RWPE2 (cell line): Measurements from ENCODE around the gene CRTC2.

ENCODE experiments used
- ATAC-seq: fragments of 200-7000 bp; cut with Tn5 transposase; 3 replicates; pipeline ENCODE4 v1.9.1; 2021; ENCODE audit warnings: low read depth
- DNase-seq: peaks from one replicate; pipeline ENCODE4 v3.0.0-alpha.2; 2020; ENCODE audit warnings: low spot score
- H3K27ac ChIP-seq: fragments of 450-650 bp; 2 replicates; pipeline ENCODE4 v1.5.1; 2017; ENCODE audit warnings: mild to moderate bottlenecking; ENCODE audit not compliant: poor library complexity, severe bottlenecking
- H3K27me3 ChIP-seq: fragments of 250-450 bp; sonication (Bioruptor Pico); 2 replicates; pipeline ENCODE4 v1.5.1; 2021; ENCODE audit warnings: mild to moderate bottlenecking, moderate library complexity; ENCODE audit not compliant: insufficient read depth, poor library complexity, severe bottlenecking
- H3K36me3 ChIP-seq: fragments of 250-450 bp; sonication (Bioruptor Pico); 2 replicates; pipeline ENCODE4 v1.5.1; 2020; ENCODE audit warnings: low read depth, mild to moderate bottlenecking, moderate library complexity
- H3K4me1 ChIP-seq: fragments of 250-450 bp; sonication (Bioruptor Pico); 2 replicates; pipeline ENCODE4 v1.5.1; 2021; ENCODE audit warnings: mild to moderate bottlenecking, moderate library complexity; ENCODE audit not compliant: insufficient read depth, poor library complexity, severe bottlenecking
- H3K4me3 ChIP-seq: fragments of 250-450 bp; sonication (Bioruptor Pico); 2 replicates; pipeline ENCODE4 v1.5.1; 2021; ENCODE audit warnings: mild to moderate bottlenecking, moderate library complexity; ENCODE audit not compliant: severe bottlenecking
- H3K9me3 ChIP-seq: fragments of 250-450 bp; sonication (Bioruptor Pico); 2 replicates; pipeline ENCODE4 v1.5.1; 2021; ENCODE audit warnings: mild to moderate bottlenecking, moderate library complexity; ENCODE audit not compliant: severe bottlenecking
- CTCF ChIP-seq: fragments of 450-650 bp; IDR thresholded peaks from one replicate; pipeline ENCODE4 v1.5.1; 2017; ENCODE audit warnings: mild to moderate bottlenecking, moderate library complexity; ENCODE audit not compliant: poor library complexity, severe bottlenecking

The CRTC2 gene

DNA sequence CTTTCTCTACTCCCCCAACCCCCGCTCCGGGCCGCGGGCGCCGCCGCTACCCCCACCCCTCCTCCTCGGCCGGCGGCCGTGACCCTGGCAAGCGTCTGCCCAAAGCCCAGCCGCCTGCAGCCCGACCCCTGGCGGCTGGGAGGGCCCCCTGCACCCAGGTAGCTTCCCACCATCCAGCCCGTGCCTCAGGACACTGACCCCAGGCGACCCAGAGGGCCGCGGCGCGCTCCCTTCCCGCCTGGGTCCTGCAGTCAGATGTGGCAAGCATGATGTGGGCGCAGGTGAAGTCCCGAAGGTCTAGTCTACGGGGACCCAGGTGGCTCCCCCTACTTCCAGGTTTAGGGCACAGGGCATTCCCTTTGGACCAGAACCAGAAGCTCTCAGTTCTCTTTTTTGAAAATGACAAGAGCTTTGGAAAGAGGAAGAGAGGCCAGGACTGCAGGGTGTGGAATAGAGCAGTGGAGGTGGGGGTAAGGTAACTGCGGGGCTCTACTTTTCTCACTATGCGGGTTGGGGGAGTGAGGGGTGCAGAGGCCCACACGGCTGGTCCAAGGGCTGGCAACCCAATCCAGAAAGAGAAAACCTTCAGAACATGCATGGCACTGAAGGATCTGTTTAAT lies 11.7 kb downstream of the CRTC2 start, which contains the start of gene DENND4B:
Gene DENND4B, minus strand, starts transcription at position 97 of the 620 bp plus-strand sequence. CDS start 2,344 bp downstream, outside the sequence.
- peak; percentile 98 for TF ChIP-seq CTCF
- peaks cover 48% of the 10 kb centered on the region for H3K36me3 ChIP-seq
- ATAC-seq (peak; percentile 91), DNase-seq (no peak)
- no peaks in the 10 kb centered on the region for H3K27me3 ChIP-seq
- H3K4me3 ChIP-seq = peak within 1 kb of the TSS; percentile 77
- H3K27ac ChIP-seq = peak within 1 kb of the TSS; percentile 76
- H3K4me1 ChIP-seq = no peaks in the 10 kb centered on the region
- no peaks in the 10 kb centered on the region for H3K9me3 ChIP-seq

DNA sequence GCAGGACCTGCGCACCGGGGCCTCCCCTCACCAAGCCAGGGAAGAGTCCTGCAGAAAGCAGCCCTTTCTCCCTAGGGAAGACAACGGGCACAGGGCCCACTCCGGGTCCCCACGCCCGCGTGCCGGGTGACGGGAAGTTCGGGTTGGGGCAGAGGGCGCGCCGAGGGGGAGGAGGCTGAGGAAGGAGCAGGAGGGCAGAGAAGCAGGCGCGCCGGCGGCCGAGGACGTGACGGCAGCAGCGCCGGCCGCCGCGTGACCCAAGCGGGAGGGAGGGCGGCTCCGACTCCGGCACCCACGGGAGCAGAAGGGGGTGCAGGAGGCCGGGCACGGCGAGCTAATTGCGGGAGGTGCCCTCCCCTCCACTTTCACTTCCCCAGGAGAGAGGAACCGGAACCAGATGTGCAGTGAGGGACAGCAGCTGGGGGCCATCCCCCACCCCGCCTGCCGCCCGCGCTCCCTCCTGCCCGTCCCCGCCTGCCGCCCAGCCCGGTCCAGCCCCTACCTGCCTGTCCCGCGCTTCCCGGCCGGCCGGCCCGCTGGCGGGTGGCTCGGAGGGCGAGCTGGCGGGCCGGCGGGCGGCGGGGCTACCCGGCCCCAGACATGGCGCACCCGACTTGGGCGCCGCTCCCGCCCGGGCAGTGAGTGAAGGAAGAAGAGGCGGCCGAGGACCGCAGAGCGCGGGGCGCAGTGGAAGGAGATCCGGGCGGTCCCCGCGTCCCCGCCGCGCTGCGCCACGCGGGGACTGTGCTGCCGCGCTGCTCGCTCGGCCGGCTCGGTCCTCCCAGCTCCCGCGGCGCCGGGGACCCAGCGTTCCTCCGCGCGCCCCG lies 12.4 kb downstream of the CRTC2 start:
- Histone ChIP-seq H3K4me3 (peak overlapping the region; percentile 77), H3K27ac (peak overlapping the region; percentile 76), H3K36me3 (peaks cover 51% of the 10 kb centered on the region), H3K9me3 (no peaks in the 10 kb centered on the region), H3K27me3 (no peaks in the 10 kb centered on the region), H3K4me1 (no peaks in the 10 kb centered on the region)
- peak; percentile 54 for ATAC-seq
- no peak for DNase-seq
- TF ChIP-seq CTCF = no peak

DNA sequence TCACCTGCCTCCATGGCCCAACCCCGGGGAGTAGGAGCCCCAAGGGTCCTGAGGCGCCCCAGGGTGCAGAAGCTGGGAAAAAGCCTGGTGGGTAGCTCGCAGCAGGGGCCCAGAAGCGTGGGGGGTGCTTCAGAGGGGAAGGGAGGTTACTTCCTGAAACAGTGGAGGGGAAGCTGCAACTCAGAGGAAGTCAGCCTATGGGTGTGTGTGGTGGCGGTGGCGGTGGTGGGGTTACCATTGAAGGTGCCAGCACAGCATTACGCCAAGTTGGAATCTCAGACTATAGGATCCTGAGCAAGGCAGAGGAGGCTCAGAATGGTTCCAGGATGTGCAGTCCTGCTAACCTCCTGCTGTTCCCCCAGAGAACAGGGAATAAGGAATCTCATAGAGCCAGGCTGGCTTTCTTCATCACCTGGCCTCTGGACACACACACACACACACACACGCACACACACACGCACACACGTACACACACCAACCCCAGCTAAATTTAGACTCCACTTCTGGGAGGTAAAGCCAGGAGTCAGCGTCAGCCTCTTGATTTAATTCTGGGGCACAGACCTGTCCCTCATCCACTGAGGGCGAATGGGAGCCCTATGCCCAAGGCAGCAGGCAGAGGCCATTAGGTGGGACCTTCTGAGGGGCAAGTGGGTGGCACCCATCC lies 13.1 kb downstream of the CRTC2 start:
- DNase-seq = no peak

GRCh38 chr1:153944827-153945117 lies 13.6 kb downstream of the CRTC2 start:
- no peaks in the 10 kb centered on the region for H3K9me3 ChIP-seq
- peaks cover 49% of the 10 kb centered on the region for H3K36me3 ChIP-seq
- DNase-seq (no peak), ATAC-seq (no peak)
- TF ChIP-seq CTCF = no peak
- H3K4me1 ChIP-seq = no peaks in the 10 kb centered on the region
- no peak overlapping the region for H3K4me3 ChIP-seq
- no peaks in the 10 kb centered on the region for H3K27me3 ChIP-seq
- peak overlapping the region; percentile 76 for H3K27ac ChIP-seq

More for the DNA sequence above, 13.1 kb downstream of the CRTC2 start:
- no peak for TF ChIP-seq CTCF
- ATAC-seq = peak; percentile 11; the same call in 2 of the 3 replicates
- Histone ChIP-seq H3K27ac (peak overlapping the region; percentile 76), H3K4me1 (no peaks in the 10 kb centered on the region), H3K9me3 (no peaks in the 10 kb centered on the region), H3K4me3 (peak overlapping the region; percentile 77), H3K27me3 (no peaks in the 10 kb centered on the region), H3K36me3 (peaks cover 49% of the 10 kb centered on the region)
